Kidney epithelial cell (primary cell): ENCODE data around the gene CCR4. TPM values are rescaled to one million over a fixed set of nuclear protein-coding genes. Genes with fewer than 3 reads are reported as not detected.
"Not testable (repeated sequence)": the region's sequence is repeated elsewhere in the genome, so short reads cannot be mapped to it uniquely, and the experiment has no call there.

Experiments used
- DNase-seq: peaks from one replicate; pipeline ENCODE4 v3.0.0-alpha.2; 2010; ENCODE audit warnings: low read depth
- H3K27me3 ChIP-seq: 2 replicates; pipeline ENCODE4 v1.6.0; 2011; ENCODE audit warnings: low read length; ENCODE audit not compliant: control insufficient read depth, insufficient read depth
- H3K36me3 ChIP-seq: 2 replicates; pipeline ENCODE4 v1.5.1; 2011; ENCODE audit warnings: low read length; ENCODE audit not compliant: control insufficient read depth, insufficient read depth
- H3K4me3 ChIP-seq: 2 replicates; pipeline ENCODE4 v1.5.1; 2011; ENCODE audit warnings: low read depth, mild to moderate bottlenecking, control low read depth, low read length
- total RNA-seq: library from RNA; depleted of rRNA; stranded (reverse); fragments of >200 nt; gene quantifications from 2 replicates; pipeline ENCODE4 v1.2.3, GENCODE V29; 2015
- TF ChIP-seq, protein P1 (sequence below): IDR thresholded peaks from 2 replicates; pipeline ENCODE4 v1.5.1; 2011; ENCODE audit warnings: mild to moderate bottlenecking, moderate library complexity, low read length, control low read depth, inconsistent platforms; ENCODE audit not compliant: insufficient read depth, poor library complexity, severe bottlenecking

Gene CCR4
- total RNA-seq, 1 donor from 2014 or later: not detected

DNA sequence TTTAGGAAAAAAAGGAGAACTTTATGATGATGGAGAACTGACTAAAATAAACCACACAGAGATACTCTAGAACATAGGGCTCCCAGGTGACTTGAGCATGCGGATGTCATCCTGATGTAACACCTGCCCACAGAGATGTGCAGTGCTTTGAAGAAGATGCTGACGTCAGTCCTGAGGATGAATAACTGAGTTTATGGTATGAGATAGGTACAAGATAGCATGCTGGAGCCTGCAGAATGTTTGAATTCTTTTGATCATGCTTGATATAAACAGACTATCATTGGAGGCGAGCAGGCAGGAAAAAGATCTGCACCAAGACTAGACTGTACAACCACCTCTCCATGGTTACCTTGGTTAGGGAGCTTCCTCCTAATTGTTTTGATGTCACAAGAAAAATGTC, 12.4 kb downstream of the CCR4 start:
- Histone ChIP-seq H3K27me3 (no peaks in the 10 kb centered on the region), H3K4me3 (no peak overlapping the region), H3K36me3 (no peaks in the 10 kb centered on the region)
- TF ChIP-seq, protein P1, sequence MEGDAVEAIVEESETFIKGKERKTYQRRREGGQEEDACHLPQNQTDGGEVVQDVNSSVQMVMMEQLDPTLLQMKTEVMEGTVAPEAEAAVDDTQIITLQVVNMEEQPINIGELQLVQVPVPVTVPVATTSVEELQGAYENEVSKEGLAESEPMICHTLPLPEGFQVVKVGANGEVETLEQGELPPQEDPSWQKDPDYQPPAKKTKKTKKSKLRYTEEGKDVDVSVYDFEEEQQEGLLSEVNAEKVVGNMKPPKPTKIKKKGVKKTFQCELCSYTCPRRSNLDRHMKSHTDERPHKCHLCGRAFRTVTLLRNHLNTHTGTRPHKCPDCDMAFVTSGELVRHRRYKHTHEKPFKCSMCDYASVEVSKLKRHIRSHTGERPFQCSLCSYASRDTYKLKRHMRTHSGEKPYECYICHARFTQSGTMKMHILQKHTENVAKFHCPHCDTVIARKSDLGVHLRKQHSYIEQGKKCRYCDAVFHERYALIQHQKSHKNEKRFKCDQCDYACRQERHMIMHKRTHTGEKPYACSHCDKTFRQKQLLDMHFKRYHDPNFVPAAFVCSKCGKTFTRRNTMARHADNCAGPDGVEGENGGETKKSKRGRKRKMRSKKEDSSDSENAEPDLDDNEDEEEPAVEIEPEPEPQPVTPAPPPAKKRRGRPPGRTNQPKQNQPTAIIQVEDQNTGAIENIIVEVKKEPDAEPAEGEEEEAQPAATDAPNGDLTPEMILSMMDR: no peak
- no peak for DNase-seq

DNA sequence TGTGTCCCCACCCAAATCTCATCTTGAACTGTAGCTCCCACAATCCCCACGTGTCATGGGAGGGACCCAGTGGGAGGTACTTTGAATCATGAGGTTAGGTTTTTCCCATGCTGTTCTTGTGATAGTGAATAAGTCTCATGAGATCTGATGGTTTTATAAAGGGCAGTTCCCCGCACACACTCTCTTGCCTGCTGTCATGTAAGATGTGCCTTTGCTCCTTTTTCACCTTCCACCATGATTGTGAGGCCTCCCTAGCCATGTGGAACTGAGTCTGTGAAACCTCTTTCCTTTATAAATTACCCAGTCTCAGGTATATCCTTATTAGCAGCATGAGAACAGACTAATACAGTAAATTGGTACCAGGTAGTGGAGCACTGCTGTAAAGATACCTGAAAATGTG, 13.3 kb downstream of the CCR4 start:
- not testable (repeated sequence) for H3K36me3 ChIP-seq, DNase-seq, H3K4me3 ChIP-seq, H3K27me3 ChIP-seq

DNA sequence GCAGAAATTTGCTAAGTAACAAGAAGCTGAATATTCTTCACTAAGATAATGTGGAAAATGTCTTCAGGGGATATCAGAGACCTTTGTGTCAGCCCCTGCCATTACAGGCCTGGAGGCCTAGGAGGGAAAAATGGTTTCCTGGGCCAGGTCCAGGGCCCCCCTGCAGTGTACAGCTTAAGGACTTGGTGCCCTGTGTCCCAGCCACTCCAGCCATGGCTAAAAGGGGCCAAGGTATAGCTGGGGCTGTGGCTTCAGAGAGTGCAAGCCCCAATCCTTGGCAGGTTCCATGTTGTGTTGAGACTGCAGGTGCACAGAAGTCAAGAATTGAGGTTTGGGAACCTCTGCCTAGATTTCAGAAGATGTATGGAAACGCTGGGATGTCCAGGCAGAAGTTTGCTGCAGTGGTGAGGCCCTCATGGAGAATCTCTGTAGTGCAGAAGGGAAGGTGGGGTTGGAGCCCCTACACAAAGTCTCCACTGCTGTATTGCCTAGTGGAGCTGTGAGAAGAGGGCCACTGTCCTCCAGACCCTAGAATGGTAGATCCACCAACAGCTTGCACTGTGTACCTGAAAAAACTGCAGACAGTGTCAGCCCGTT, 14.3 kb downstream of the CCR4 start:
- not testable (repeated sequence) for H3K27me3 ChIP-seq, H3K4me3 ChIP-seq, H3K36me3 ChIP-seq, DNase-seq

DNA sequence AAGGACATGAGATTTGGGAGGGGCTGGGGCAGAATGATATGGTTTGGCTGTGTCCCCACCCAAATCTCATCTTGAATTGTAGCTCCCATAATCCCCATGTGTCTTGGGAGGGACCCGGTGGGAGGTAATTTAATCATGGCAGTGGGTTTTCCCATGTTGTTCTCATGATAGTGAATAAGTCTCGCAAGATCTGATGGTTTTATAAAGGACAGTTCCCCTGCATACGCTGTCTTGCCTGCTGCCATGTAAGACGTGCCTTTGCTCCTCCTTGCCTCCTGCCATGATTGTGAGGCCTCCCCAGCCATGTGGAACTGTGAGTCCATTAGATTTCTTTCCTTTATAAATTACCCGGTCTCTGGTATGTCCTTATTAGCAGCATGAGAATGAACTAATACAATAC, 15.2 kb downstream of the CCR4 start:
- not testable (repeated sequence) for H3K27me3 ChIP-seq, H3K4me3 ChIP-seq, H3K36me3 ChIP-seq, DNase-seq

DNA sequence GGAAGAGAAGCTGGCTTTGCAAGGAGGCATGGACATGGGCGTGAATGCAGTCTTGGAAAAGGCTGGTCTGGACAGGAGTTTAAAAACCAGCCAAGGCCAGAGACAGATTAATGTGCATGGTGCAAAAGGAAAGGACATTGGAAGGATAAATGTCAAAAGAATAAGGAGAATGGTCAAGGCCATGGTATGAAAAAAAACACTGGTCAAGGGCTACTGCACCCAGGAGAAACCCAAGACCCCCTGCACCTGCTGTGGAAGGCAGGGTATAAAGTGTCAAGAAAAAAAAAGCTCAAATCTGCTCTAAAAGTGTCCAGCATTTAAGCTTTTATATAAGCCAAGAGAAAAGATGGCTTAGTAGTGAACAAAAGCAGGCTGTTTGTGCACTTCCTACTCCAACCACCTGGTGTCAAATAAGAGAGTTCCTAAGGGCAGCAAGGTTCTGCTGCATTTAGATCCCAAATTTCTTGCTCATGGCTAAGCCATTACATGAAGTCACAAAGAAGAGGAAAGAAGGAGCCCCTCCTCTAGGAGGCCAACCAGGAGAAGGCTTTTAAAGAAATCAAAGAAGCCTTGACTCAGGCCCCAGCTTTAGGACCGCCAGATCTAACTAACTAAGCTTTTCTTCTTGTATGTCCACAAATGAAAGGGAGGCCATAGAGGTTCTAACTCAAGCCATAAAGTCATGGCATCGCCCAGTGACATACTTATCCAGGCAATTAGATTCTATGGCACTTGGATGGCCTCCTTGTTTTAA, 16.9 kb downstream of the CCR4 start:
- DNase-seq: no peak
- Histone ChIP-seq H3K4me3 (no peak overlapping the region), H3K36me3 (no peaks in the 10 kb centered on the region), H3K27me3 (no peaks in the 10 kb centered on the region)
- TF ChIP-seq, protein P1: no peak

DNA sequence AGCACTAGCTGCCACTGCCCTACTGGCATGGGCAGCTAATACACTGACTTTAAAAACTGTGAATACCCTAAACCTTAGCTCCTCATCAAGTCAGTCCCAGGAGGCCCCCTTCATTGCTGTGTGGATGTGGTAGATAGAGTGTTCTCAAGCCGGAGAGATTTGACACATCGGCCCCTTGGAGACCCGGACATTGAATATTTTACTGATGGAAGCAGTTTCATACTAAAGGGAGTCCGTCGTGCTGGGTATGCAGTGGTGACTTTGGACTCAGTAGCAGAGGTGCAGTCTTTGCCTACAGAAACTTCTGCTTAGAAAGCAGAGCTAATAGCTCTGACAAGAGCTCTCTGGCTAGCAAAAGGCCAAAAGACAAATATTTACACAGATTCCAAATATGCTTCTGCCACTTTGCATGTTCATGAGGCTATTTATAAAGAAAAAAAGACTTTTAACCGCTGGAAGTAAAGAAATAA, 17.5 kb downstream of the CCR4 start:
- DNase-seq: no peak
- no peaks in the 10 kb centered on the region for H3K36me3 ChIP-seq
- H3K27me3 ChIP-seq: no peaks in the 10 kb centered on the region
- H3K4me3 ChIP-seq: no peak overlapping the region
- TF ChIP-seq, protein P1: no peak

DNA sequence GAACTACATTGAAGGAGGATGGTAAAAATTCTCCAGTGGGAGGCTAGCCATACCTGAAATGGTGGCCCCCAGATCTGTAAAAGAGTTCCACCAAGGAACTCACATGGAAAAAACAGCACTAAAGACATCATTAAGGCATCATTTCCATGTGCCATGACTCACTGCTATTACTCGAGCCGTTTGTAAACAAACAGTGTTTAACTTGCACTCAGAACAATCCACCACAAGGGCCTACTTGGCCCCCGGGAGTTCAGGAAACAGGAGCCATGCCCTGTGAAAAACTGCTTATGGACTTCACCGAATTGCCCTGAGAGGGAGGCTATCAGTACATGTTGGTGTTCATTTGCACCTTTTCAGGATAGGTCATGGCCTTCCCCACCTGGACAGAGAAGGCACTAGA, 18.2 kb downstream of the CCR4 start:
- TF ChIP-seq, protein P1: no peak
- DNase-seq: no peak
- Histone ChIP-seq H3K36me3 (no peaks in the 10 kb centered on the region), H3K4me3 (no peak overlapping the region), H3K27me3 (no peaks in the 10 kb centered on the region)

DNA sequence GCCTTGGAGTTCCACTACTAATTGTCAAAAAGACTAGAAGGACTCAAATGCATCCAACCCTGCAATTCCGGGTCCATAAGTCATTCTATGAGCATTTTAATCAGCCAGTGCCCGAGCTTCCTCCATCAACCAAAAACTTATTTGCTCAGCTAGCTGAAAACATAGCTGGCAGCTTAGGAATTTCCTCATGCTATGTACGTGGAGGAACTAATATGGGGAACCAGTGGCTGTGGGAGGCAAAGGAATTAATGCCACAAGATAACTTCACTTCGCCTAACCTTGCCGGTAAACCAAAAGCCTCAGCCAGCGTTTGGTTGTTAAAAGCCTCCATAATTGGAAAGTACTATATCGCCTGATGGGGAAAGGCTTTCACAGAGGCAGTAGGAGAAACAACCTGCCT, 19.8 kb downstream of the CCR4 start:
- H3K27me3 ChIP-seq, H3K4me3 ChIP-seq: not testable (repeated sequence)

More for the DNA sequence above, 19.8 kb downstream of the CCR4 start:
- not testable (repeated sequence) for H3K36me3 ChIP-seq, DNase-seq
